Activated CD4-positive, alpha-beta memory T cell treated with anti-CD3 and anti-CD28 coated beads, Interleukin-2, amount 10 ng/mL, durations not matched to agents 7 days and 5 days (primary cell): ENCODE results near the gene GPD2. TPM values are rescaled to one million over a fixed set of nuclear protein-coding genes. Genes with fewer than 3 reads are reported as not detected.

Source experiments
- CTCF ChIA-PET: fragments of 350-600 bp; sonication (Branson Sonifier 250); formaldehyde crosslinking; loops from one replicate; lab custom pipeline; 2021; ENCODE audit warnings: antibody characterized with exemption, inconsistent platforms; lab: Charles Lee
- POLR2A ChIA-PET: fragments of 350-600 bp; sonication (Branson Sonifier 250); formaldehyde crosslinking; loops from one replicate; lab custom pipeline; 2021; ENCODE audit warnings: antibody characterized with exemption; lab: Charles Lee
- DNase-seq: peaks from one replicate; pipeline ENCODE4 v3.0.0-alpha.2; 2020
- H3K27ac Mint-ChIP-seq: one replicate; pipeline ENCODE4 v1.8.0; 2021; ENCODE audit warnings: mild to moderate bottlenecking, mixed read lengths
- H3K27me3 Mint-ChIP-seq: one replicate; pipeline ENCODE4 v1.8.0; 2021; ENCODE audit warnings: mixed read lengths
- H3K36me3 Mint-ChIP-seq: one replicate; pipeline ENCODE4 v1.8.0; 2021; ENCODE audit warnings: low read depth, mixed read lengths
- H3K4me1 Mint-ChIP-seq: one replicate; pipeline ENCODE4 v1.8.0; 2021; ENCODE audit warnings: mixed read lengths
- H3K4me3 Mint-ChIP-seq: one replicate; pipeline ENCODE4 v1.8.0; 2021; ENCODE audit warnings: mild to moderate bottlenecking, mixed read lengths
- H3K9me3 Mint-ChIP-seq: one replicate; pipeline ENCODE4 v1.8.0; 2021; ENCODE audit warnings: mixed read lengths
- total RNA-seq, 2 experiments: library from RNA; stranded (reverse); gene quantifications; one replicate each; pipeline ENCODE4 v1.2.3, GENCODE V29; 2021

Gene GPD2
- total RNA-seq, 2 experiments from 2014 or later: 20.5 to 27.3 TPM

DNA sequence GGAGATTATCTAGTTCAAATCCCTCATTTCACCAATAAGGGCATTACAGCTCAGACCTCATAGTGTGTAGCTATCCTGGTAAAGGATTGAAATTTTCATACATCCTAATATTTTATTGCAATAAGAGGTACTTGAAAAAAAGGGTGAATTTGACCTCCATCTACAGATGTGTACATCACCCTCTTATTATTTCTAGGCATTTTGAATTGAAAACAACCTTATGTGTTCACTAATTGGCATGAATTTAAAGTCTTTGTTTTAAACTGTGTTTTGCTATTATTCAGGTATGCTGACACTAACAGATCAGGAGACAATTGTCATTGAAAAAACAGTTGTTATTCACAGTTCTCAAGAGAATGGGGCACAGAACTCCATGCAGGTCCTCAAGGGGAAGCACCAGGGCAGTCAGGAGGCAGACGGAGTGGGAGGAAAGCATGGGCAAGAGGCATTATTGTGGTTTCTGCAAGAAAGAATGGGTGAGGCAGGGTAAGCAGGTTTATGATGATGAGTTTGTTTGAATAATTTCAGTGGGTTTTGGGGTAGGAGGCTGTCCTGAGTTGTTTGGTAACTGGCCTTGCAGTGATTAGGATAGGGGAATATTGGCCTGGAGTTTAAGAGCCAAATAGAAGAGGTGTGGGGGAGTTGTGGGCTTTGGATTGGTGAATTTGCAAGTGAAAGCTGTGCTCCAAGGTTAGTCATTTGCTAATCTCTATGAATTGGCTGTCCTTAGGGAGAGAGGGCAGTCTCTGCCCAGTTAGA is 194.6 kb downstream of the GPD2 start:
- no peak overlapping the region for H3K4me3 Mint-ChIP-seq
- no peak overlapping the region for H3K27ac Mint-ChIP-seq
- H3K27me3 Mint-ChIP-seq: peaks cover 19% of the 10 kb centered on the region
- no peak for DNase-seq
- no peaks in the 10 kb centered on the region for H3K36me3 Mint-ChIP-seq
- POLR2A ChIA-PET: no interaction called here
- CTCF ChIA-PET: no interaction called here
- H3K9me3 Mint-ChIP-seq: no peaks in the 10 kb centered on the region
- H3K4me1 Mint-ChIP-seq: no peaks in the 10 kb centered on the region

DNA sequence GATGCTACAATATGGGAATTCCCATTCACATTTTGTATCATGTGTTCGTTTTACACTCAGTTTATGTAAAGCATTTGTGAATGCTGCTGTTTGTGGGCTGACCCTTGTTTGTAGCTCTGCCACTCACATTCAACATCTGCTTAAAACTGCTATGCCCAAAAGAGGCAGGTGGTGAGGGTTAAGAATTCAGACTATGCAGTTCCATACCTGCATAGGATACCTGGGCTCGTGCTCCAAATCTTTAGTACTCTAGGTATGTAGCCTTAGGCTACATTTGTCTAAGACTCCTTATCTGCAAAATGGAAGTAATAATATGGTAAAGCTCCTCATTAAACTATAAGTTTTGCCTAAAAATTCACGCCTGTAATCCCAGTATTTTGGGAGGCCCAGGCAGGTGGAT is 199.5 kb downstream of the GPD2 start:
- POLR2A ChIA-PET: no interaction called here
- Mint-ChIP-seq H3K4me1 (no peaks in the 10 kb centered on the region), H3K36me3 (no peaks in the 10 kb centered on the region), H3K27ac (no peak overlapping the region), H3K27me3 (peaks cover 17% of the 10 kb centered on the region), H3K9me3 (no peaks in the 10 kb centered on the region), H3K4me3 (no peak overlapping the region)
- DNase-seq: no peak
- CTCF ChIA-PET: no interaction called here

Other genes starting within 250 kb of the GPD2 start
- 1 to 10 TPM; 3.4 to 3.8 TPM for gene NR4A2, start 103.7 kb upstream of the GPD2 start, total RNA-seq